Ureter (tissue), 1 donor: ENCODE results near the gene ZSCAN21. TPM values are rescaled to one million over a fixed set of nuclear protein-coding genes. Genes with fewer than 3 reads are reported as not detected.

Experiments
- DNase-seq: peaks from one replicate; pipeline ENCODE4 v3.0.0-alpha.2; 2020; ENCODE audit warnings: low spot score
- total RNA-seq: library from RNA; stranded (reverse); gene quantifications from one replicate; pipeline ENCODE4 v1.2.4, GENCODE V29; 2023
- donor health status: DM: yes; HTN: yes; CAD: no.

Gene ZSCAN21
- total RNA-seq, 1 donor from 2014 or later, result 13.3 TPM

- no peak for DNase-seq
These were observed 25.8 kb downstream of the ZSCAN21 start for GRCh38 chr7:100075418-100075817.

GRCh38 chr7:100077205-100077604 lies 27.6 kb downstream of the ZSCAN21 start:
- no peak for DNase-seq

- no peak for DNase-seq
These were observed 29.5 kb downstream of the ZSCAN21 start for GRCh38 chr7:100079024-100079560.

GRCh38 chr7:100080907-100081534 lies 31.4 kb downstream of the ZSCAN21 start:
- no peak for DNase-seq

GRCh38 chr7:100081535-100082102 lies 32.0 kb downstream of the ZSCAN21 start, which contains the start of gene ZNF3:
TSS of gene ZNF3 (minus strand) at chr7:100081723. CDS start at chr7:100077357, 4,366 bp downstream.
- DNase-seq, result peak; percentile 99

GRCh38 chr7:100082978-100083377 lies 33.4 kb downstream of the ZSCAN21 start:
- no peak for DNase-seq

- DNase-seq, result no peak
These were observed 35.9 kb downstream of the ZSCAN21 start for GRCh38 chr7:100085515-100085914.

- no peak for DNase-seq
These were observed 37.6 kb downstream of the ZSCAN21 start for GRCh38 chr7:100087055-100087750.

- no peak for DNase-seq
These were observed 38.6 kb downstream of the ZSCAN21 start for GRCh38 chr7:100088095-100088620.

- peak; percentile 87 for DNase-seq
These were observed 39.3 kb downstream of the ZSCAN21 start, which contains the start of gene COPS6 for GRCh38 chr7:100088621-100089457. TSS of gene COPS6 (plus strand) at chr7:100088969. CDS start at chr7:100088991, 22 bp downstream.

- DNase-seq, result no peak
These were observed 40.1 kb downstream of the ZSCAN21 start for GRCh38 chr7:100089458-100090196.

- DNase-seq, result no peak
These were observed 41.2 kb downstream of the ZSCAN21 start for GRCh38 chr7:100090527-100091410.

GRCh38 chr7:100091411-100092181 lies 42.0 kb downstream of the ZSCAN21 start:
- DNase-seq, result no peak

- DNase-seq, result no peak
These were observed 43.5 kb downstream of the ZSCAN21 start for GRCh38 chr7:100093054-100093453.

- DNase-seq, result no peak
These were observed 43.9 kb downstream of the ZSCAN21 start for GRCh38 chr7:100093498-100093897.

- DNase-seq, result no peak
These were observed 44.4 kb downstream of the ZSCAN21 start for GRCh38 chr7:100093925-100094486.

GRCh38 chr7:100095289-100095688 lies 45.7 kb downstream of the ZSCAN21 start:
- no peak for DNase-seq

- no peak for DNase-seq
These were observed 46.1 kb downstream of the ZSCAN21 start for GRCh38 chr7:100095704-100096103.

GRCh38 chr7:100098913-100099312 lies 49.3 kb downstream of the ZSCAN21 start:
- DNase-seq, result no peak
